ENCODE data around the gene ACO2.
"Not testable (repeated sequence)": the region's sequence is repeated elsewhere in the genome, so short reads cannot be mapped to it uniquely, and the experiment has no call there.

The ACO2 gene

GRCh38 chr22:41572305-41572704 lies 103.4 kb downstream of the ACO2 start:
- DNase-seq (ENCODE audit: low spot score), result not testable (repeated sequence)

DNA sequence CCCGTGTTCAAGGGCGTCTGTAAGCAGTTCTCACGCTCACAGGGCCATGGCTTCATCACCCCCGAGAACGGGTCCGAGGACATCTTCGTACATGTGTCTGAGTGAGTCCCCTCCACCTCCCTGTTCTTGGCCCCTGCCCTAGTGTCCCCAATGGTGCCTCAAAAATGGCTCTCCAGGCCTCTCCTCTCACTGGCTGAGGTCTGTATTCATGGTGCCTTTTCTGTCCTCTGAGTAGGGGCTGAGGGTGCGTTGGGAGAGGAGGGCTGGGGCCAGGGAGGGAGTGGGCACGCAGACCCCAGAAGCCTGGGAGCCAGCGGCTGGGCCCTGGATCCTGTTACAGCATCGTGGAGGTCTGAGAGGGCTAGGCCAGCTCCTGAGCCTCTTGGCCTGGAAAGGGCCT lies 104.8 kb downstream of the ACO2 start:
- no peak for DNase-seq (ENCODE audit: low spot score)

DNA sequence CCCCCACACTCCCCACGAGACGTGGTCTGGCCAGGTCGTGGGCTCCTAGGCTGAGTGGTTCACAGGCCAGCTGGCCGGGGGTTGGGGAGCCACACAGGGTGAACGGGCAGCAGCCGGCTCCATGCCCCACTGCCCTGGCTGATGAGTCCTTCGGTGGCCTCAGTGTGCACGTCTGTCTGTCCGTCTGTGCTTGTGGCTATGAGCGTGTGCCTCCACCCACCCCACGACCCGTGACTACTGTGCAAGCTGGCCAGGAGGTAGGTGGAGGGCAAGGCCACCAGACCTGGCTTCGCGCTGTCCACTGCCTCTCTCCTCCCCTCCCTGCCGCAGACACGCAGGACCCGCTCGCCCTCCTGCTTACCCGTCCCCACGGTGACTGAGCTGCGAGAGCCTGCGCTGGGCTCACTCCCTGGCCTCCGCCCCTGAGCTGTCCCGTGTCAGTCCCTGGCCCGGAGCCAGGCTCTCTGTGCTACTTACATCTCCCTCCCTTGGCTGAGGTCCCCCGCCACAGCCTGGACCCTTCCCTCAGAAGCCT lies 106.0 kb downstream of the ACO2 start:
- no peak for DNase-seq (ENCODE audit: low spot score)

GRCh38 chr22:41575533-41575932 lies 106.6 kb downstream of the ACO2 start:
- DNase-seq (ENCODE audit: low spot score), result no peak

DNA sequence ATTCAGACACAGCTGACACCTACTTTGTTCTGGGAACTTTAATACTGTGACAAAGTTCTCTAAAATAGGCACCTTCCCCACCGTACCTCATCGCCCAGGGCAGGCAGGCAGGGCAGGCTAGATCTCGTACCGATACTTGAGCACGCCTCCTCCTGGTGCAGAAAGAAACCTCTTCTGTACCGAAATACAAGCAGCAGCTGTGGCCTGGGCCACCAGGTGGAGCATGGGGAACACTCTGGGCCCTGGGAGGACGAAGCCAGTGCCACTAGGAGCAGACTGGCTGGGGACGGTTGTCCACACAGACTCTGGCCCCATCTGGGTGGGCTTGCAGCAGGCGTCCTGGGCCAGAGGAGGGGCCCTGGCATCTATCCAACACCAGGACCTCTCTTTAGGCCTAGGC lies 108.0 kb downstream of the ACO2 start:
- peak; percentile 13 for DNase-seq (ENCODE audit: low spot score)

GRCh38 chr22:41578114-41578513 lies 109.2 kb downstream of the ACO2 start:
- no peak for DNase-seq (ENCODE audit: low spot score)

Data from CD4-positive, alpha-beta T cell treated with Interleukin-15 for 4 hours (primary cell).